ENCODE data around the gene GTF3C2. TPM values are rescaled to one million over a fixed set of nuclear protein-coding genes. Genes with fewer than 3 reads are reported as not detected.
A peak's percentile ranks its signal among the peaks of the same experiment; 100 is the strongest.
"Not testable (repeated sequence)": the region's sequence is repeated elsewhere in the genome, so short reads cannot be mapped to it uniquely, and the experiment has no call there.

Gene GTF3C2
- total RNA-seq, 2 experiments from 2014 or later: 60.9 to 62.6 TPM

GRCh38 chr2:27350106-27350693 is 6.4 kb downstream of the GTF3C2 start:
- H3K27me3 Mint-ChIP-seq (ENCODE audit: low read depth): no peaks in the 10 kb centered on the region
- H3K9me3 Mint-ChIP-seq (ENCODE audit: insufficient read depth): no peaks in the 10 kb centered on the region
- no peak overlapping the region for H3K27ac Mint-ChIP-seq
- ChIA-PET POLR2A (no interaction called here), CTCF (interaction anchor here (1.3 to 2.3 kb wide), 2 partner anchors 8 to 19 kb away, joined by 4 to 7 read pairs; no protein-coding TSS in a partner anchor)
- no peak overlapping the region for H3K4me3 Mint-ChIP-seq
- peaks cover 18% of the 10 kb centered on the region for H3K36me3 Mint-ChIP-seq (ENCODE audit: low read depth)
- DNase-seq: no peak
- peaks cover 30% of the 10 kb centered on the region for H3K4me1 Mint-ChIP-seq (ENCODE audit: low read depth)
- ATAC-seq: no peak

- Mint-ChIP-seq H3K4me1 (ENCODE audit: low read depth) (peaks cover 16% of the 10 kb centered on the region), H3K27me3 (ENCODE audit: low read depth) (no peaks in the 10 kb centered on the region), H3K27ac (no peak overlapping the region), H3K4me3 (no peak overlapping the region), H3K9me3 (ENCODE audit: insufficient read depth) (no peaks in the 10 kb centered on the region), H3K36me3 (ENCODE audit: low read depth) (peaks cover 30% of the 10 kb centered on the region)
- ATAC-seq (no peak), DNase-seq (no peak)
- CTCF ChIA-PET: no interaction called here
- POLR2A ChIA-PET: no interaction called here
These were observed 8.9 kb downstream of the GTF3C2 start for GRCh38 chr2:27347641-27348040.

- H3K36me3 Mint-ChIP-seq (ENCODE audit: low read depth): peaks cover 38% of the 10 kb centered on the region
- ATAC-seq (no peak), DNase-seq (no peak)
- POLR2A ChIA-PET: interaction anchor here (0.9 to 1.4 kb wide), 2 partner anchors 9 to 14 kb away, joined by 3 to 4 read pairs; partner anchors contain the start of gene MPV17
- no peaks in the 10 kb centered on the region for H3K27me3 Mint-ChIP-seq (ENCODE audit: low read depth)
- H3K4me1 Mint-ChIP-seq (ENCODE audit: low read depth): no peaks in the 10 kb centered on the region
- CTCF ChIA-PET: interaction anchor here (1.0 to 1.4 kb wide), 2 partner anchors 43 to 56 kb away, joined by 3 to 5 read pairs; no protein-coding TSS in a partner anchor
- H3K4me3 Mint-ChIP-seq: no peak overlapping the region
- no peak overlapping the region for H3K27ac Mint-ChIP-seq
- no peaks in the 10 kb centered on the region for H3K9me3 Mint-ChIP-seq (ENCODE audit: insufficient read depth)
These were observed 20.4 kb downstream of the GTF3C2 start for GRCh38 chr2:27336173-27336572.

- Mint-ChIP-seq H3K27me3 (ENCODE audit: low read depth) (no peaks in the 10 kb centered on the region), H3K36me3 (ENCODE audit: low read depth) (peaks cover 37% of the 10 kb centered on the region), H3K4me1 (ENCODE audit: low read depth) (no peaks in the 10 kb centered on the region), H3K27ac (no peak overlapping the region), H3K9me3 (ENCODE audit: insufficient read depth) (no peaks in the 10 kb centered on the region), H3K4me3 (no peak overlapping the region)
- ChIA-PET CTCF (no interaction called here), POLR2A (interaction anchor here (0.5 kb wide), 1 partner anchor 43 kb away, joined by 3 read pairs; no protein-coding TSS in a partner anchor)
- DNase-seq: no peak
- ATAC-seq: no peak
These were observed 21.3 kb downstream of the GTF3C2 start for GRCh38 chr2:27335311-27335710.

- CTCF ChIA-PET: interaction anchor here (1.1 to 4.2 kb wide), 3 partner anchors 11 to 45 kb away, joined by 3 to 36 read pairs (median 13); partner anchors contain the start of genes EIF2B4 and SNX17
- POLR2A ChIA-PET: interaction anchor here (1.0 to 1.6 kb wide), 2 partner anchors 12 to 20 kb away, joined by 3 to 7 read pairs; no protein-coding TSS in a partner anchor
- H3K27ac Mint-ChIP-seq: peak overlapping the region; percentile 4
- H3K4me3 Mint-ChIP-seq: no peak overlapping the region
- H3K9me3 Mint-ChIP-seq (ENCODE audit: insufficient read depth): no peaks in the 10 kb centered on the region
- no peaks in the 10 kb centered on the region for H3K27me3 Mint-ChIP-seq (ENCODE audit: low read depth)
- peaks cover 45% of the 10 kb centered on the region for H3K36me3 Mint-ChIP-seq (ENCODE audit: low read depth)
- peaks cover 22% of the 10 kb centered on the region for H3K4me1 Mint-ChIP-seq (ENCODE audit: low read depth)
- no peak for DNase-seq
- ATAC-seq: no peak
These were observed 31.8 kb downstream of the GTF3C2 start for GRCh38 chr2:27324720-27325119.

- CTCF ChIA-PET: interaction anchor here (1.3 to 4.2 kb wide), 7 partner anchors 10 to 190 kb away, joined by 3 to 36 read pairs (median 5); partner anchors contain the start of genes EIF2B4, PREB and SNX17
- POLR2A ChIA-PET: interaction anchor here (0.6 to 2.4 kb wide), 12 partner anchors 10 to 305 kb away, joined by 3 to 15 read pairs (median 6); partner anchors contain the start of genes CCDC121, GPN1, GTF3C2 and ZNF513
- ATAC-seq (peak; percentile 4), DNase-seq (no peak)
- peak overlapping the region; percentile 98 for H3K27ac Mint-ChIP-seq
- H3K9me3 Mint-ChIP-seq (ENCODE audit: insufficient read depth): no peaks in the 10 kb centered on the region
- peaks cover 22% of the 10 kb centered on the region for H3K4me1 Mint-ChIP-seq (ENCODE audit: low read depth)
- H3K4me3 Mint-ChIP-seq: peak overlapping the region; percentile 98
- no peaks in the 10 kb centered on the region for H3K27me3 Mint-ChIP-seq (ENCODE audit: low read depth)
- H3K36me3 Mint-ChIP-seq (ENCODE audit: low read depth): peaks cover 38% of the 10 kb centered on the region
These were observed 32.8 kb downstream of the GTF3C2 start for GRCh38 chr2:27323596-27324285.

GRCh38 chr2:27322766-27323595 is 33.6 kb downstream of the GTF3C2 start, which contains the start of gene MPV17:
MPV17 (minus strand) TSS chr2:27323097; CDS start chr2:27322517, 580 bp downstream.
- H3K27me3 Mint-ChIP-seq (ENCODE audit: low read depth): no peaks in the 10 kb centered on the region
- peaks cover 31% of the 10 kb centered on the region for H3K36me3 Mint-ChIP-seq (ENCODE audit: low read depth)
- CTCF ChIA-PET: interaction anchor here (0.8 to 4.2 kb wide), 9 partner anchors 11 to 360 kb away, joined by 3 to 36 read pairs (median 4); partner anchors contain the start of genes EIF2B4, PREB and SNX17
- peak; percentile 96 for ATAC-seq
- no peaks in the 10 kb centered on the region for H3K9me3 Mint-ChIP-seq (ENCODE audit: insufficient read depth)
- DNase-seq: peak; percentile 92
- POLR2A ChIA-PET: interaction anchor here (0.6 to 2.4 kb wide), 21 partner anchors 10 to 305 kb away, joined by 3 to 15 read pairs (median 4); partner anchors contain the start of genes CCDC121, EIF2B4, GPN1 and GTF3C2
- H3K4me3 Mint-ChIP-seq: peak within 1 kb of the TSS; percentile 98
- H3K4me1 Mint-ChIP-seq (ENCODE audit: low read depth): peaks cover 22% of the 10 kb centered on the region
- H3K27ac Mint-ChIP-seq: peak within 1 kb of the TSS; percentile 98

- ChIA-PET POLR2A (interaction anchor here (0.7 to 2.4 kb wide), 15 partner anchors 11 to 251 kb away, joined by 3 to 15 read pairs (median 4); partner anchors contain the start of genes EIF2B4, GTF3C2, NRBP1 and OST4), CTCF (interaction anchor here (0.8 to 4.2 kb wide), 8 partner anchors 11 to 361 kb away, joined by 3 to 36 read pairs (median 4); partner anchors contain the start of genes EIF2B4, PREB and SNX17)
- ATAC-seq: peak; percentile 47
- peak; percentile 36 for DNase-seq
- H3K36me3 Mint-ChIP-seq (ENCODE audit: low read depth): peaks cover 27% of the 10 kb centered on the region
- peak overlapping the region; percentile 98 for H3K4me3 Mint-ChIP-seq
- no peaks in the 10 kb centered on the region for H3K9me3 Mint-ChIP-seq (ENCODE audit: insufficient read depth)
- H3K27ac Mint-ChIP-seq: peak overlapping the region; percentile 98
- peaks cover 22% of the 10 kb centered on the region for H3K4me1 Mint-ChIP-seq (ENCODE audit: low read depth)
- no peaks in the 10 kb centered on the region for H3K27me3 Mint-ChIP-seq (ENCODE audit: low read depth)
These were observed 34.2 kb downstream of the GTF3C2 start for GRCh38 chr2:27322301-27322765.

GRCh38 chr2:27320958-27321543 is 35.5 kb downstream of the GTF3C2 start:
- DNase-seq (no peak), ATAC-seq (no peak)
- Mint-ChIP-seq H3K27me3 (ENCODE audit: low read depth) (no peaks in the 10 kb centered on the region), H3K36me3 (ENCODE audit: low read depth) (peaks cover 16% of the 10 kb centered on the region), H3K9me3 (ENCODE audit: insufficient read depth) (no peaks in the 10 kb centered on the region), H3K27ac (no peak overlapping the region), H3K4me3 (no peak overlapping the region), H3K4me1 (ENCODE audit: low read depth) (peaks cover 22% of the 10 kb centered on the region)
- CTCF ChIA-PET: interaction anchor here (1.2 to 4.2 kb wide), 5 partner anchors 10 to 110 kb away, joined by 3 to 36 read pairs (median 3); partner anchors contain the start of genes EIF2B4 and SNX17
- POLR2A ChIA-PET: no interaction called here

GRCh38 chr2:27319839-27320238 is 36.7 kb downstream of the GTF3C2 start:
- ATAC-seq; DNase-seq; H3K27me3 Mint-ChIP-seq (ENCODE audit: low read depth); CTCF ChIA-PET; POLR2A ChIA-PET; H3K4me3 Mint-ChIP-seq; H3K9me3 Mint-ChIP-seq (ENCODE audit: insufficient read depth); H3K27ac Mint-ChIP-seq; H3K36me3 Mint-ChIP-seq (ENCODE audit: low read depth): not testable (repeated sequence)
- H3K4me1 Mint-ChIP-seq (ENCODE audit: low read depth): peaks cover 22% of the 10 kb centered on the region
